ENCODE measurements around the gene CD7.

Gene CD7

GRCh38 chr17:82346342-82347300 is 29.2 kb upstream of the CD7 start:
- no peak for DNase-seq (ENCODE audit: low read depth)

- no peak for DNase-seq (ENCODE audit: low read depth)
Observed at GRCh38 chr17:82345151-82345976, 28.0 kb upstream of the CD7 start.

- DNase-seq (ENCODE audit: low read depth) = no peak
Observed at GRCh38 chr17:82344175-82344907, 26.9 kb upstream of the CD7 start.

GRCh38 chr17:82343560-82343959 is 26.2 kb upstream of the CD7 start:
- DNase-seq (ENCODE audit: low read depth) = no peak

GRCh38 chr17:82342361-82343079 is 25.1 kb upstream of the CD7 start:
- DNase-seq (ENCODE audit: low read depth) = no peak

- no peak for DNase-seq (ENCODE audit: low read depth)
Observed at GRCh38 chr17:82339634-82340580, 22.5 kb upstream of the CD7 start.

- no peak for DNase-seq (ENCODE audit: low read depth)
Observed at GRCh38 chr17:82338858-82339633, 21.6 kb upstream of the CD7 start.

GRCh38 chr17:82334622-82335394 is 17.4 kb upstream of the CD7 start:
- no peak for DNase-seq (ENCODE audit: low read depth)

GRCh38 chr17:82334204-82334621 is 16.8 kb upstream of the CD7 start:
- DNase-seq (ENCODE audit: low read depth) = no peak

- no peak for DNase-seq (ENCODE audit: low read depth)
Observed at GRCh38 chr17:82333279-82334171, 16.1 kb upstream of the CD7 start, which contains the start of gene SECTM1. TSS of gene SECTM1 (minus strand) at chr17:82333766. CDS start at chr17:82327240, 6,526 bp downstream.

- no peak for DNase-seq (ENCODE audit: low read depth)
Observed at GRCh38 chr17:82332669-82333278, 15.4 kb upstream of the CD7 start.

GRCh38 chr17:82331345-82331939 is 14.0 kb upstream of the CD7 start:
- no peak for DNase-seq (ENCODE audit: low read depth)

- DNase-seq (ENCODE audit: low read depth) = no peak
Observed at GRCh38 chr17:82330322-82331239, 13.2 kb upstream of the CD7 start.

- DNase-seq (ENCODE audit: low read depth) = no peak
Observed at GRCh38 chr17:82329683-82330321, 12.4 kb upstream of the CD7 start.

GRCh38 chr17:82328994-82329507 is 11.6 kb upstream of the CD7 start:
- no peak for DNase-seq (ENCODE audit: low read depth)

All from stimulated activated CD8-positive, alpha-beta memory T cell treated with anti-CD3 and anti-CD28 coated beads, Interleukin-15, amount 100 ng/mL, for 1 hour (primary cell).